ENCODE results near the gene MFN2.
"Not testable (repeated sequence)": the region's sequence is repeated elsewhere in the genome, so short reads cannot be mapped to it uniquely, and the experiment has no call there.

The MFN2 gene

DNA sequence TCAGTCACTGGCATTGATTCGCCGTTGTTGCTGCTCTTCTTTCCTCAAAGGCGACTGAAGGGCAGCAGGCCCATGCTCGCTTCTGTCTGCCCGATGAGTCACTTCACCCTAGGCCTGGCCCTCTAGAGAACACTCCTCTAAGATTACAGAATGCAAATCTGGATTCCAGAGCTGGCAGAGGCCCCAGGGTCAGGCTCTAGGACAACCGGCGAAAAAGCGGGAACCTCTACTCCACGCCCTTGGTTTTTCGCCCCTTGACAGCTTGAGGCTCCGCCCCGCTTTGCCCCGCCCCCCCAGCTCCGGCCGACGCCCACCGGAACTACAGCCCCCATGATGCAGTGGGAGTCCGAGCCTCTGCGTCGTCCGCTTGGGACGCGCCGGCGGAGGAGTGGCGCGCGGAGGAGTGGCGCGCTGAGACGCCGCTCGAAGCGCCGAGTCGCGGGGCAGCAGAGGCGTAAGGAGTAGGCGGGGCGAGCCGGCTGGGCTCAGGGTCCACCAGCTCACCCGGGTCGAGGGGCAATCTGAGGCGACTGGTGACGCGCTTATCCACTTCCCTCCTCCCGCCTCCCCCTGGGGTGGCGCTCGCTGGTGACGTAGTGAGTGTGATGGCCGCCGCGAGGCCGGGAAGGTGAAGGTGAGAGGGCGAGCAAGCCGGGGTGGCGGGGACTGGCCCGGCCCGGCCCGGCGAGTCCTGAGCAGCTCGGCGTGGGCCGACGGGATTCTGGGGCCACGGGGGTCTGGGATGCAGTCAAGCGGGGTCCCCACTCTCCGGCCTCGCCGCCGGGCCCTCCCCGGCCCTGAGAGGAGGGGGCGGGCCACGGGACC is at the start of gene MFN2:
Gene MFN2, plus strand, starts transcription at position 594 of the 825 bp plus-strand sequence. CDS start 8,725 bp downstream, outside the sequence.
- DNase-seq, result peak; percentile 99

DNA sequence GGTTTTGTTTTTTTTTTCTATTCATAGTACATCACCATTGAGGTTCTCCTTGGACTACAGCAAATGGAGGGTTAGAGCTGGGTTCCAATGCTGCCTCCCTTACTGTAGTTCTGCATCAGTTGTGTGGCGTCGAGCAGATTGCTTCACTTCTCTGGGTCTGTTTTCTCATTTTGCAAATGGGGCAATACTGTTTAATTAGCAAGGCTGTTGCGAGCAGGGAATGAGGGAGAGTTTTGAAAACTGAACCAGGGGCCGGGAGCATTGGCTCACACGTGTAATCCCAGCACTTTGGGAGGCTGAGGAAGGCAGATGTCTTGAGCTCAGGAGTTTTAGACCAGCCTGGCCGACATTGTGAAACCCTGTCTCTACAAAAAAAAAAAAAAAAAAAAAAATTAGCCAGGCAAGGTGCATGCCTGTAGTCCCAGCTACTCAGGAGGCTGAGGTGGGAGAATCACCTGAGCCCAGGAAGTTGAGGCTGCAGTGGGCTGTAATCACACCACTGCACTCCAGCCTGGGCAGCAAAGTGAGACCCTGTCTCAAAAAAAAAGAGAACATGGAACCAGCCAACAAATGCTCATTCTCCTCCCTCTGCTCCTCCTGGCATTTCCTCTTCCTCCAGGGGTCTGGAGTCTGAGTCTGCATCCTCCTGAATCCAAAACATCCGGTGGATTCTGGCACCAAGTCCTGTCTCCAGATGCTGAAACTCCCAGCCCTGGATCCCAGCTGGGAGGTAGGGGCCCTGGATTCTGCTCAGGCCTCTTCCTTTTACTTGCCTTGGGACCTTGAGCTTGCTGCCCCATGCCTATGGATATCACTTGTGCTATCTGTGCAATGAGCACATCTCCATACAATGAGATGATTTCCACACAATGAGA is 49.4 kb upstream of the MFN2 start:
- DNase-seq, result no peak

- no peak for DNase-seq
Observed at GRCh38 chr1:11931845-11932244, 48.4 kb upstream of the MFN2 start.

GRCh38 chr1:11934302-11935056 is 45.8 kb upstream of the MFN2 start, which contains the start of gene PLOD1:
Gene PLOD1 (plus strand): TSS chr1:11934717. CDS start chr1:11934780, 63 bp downstream.
- peak; percentile 92 for DNase-seq

GRCh38 chr1:11935057-11935412 is 45.2 kb upstream of the MFN2 start:
- no peak for DNase-seq

DNA sequence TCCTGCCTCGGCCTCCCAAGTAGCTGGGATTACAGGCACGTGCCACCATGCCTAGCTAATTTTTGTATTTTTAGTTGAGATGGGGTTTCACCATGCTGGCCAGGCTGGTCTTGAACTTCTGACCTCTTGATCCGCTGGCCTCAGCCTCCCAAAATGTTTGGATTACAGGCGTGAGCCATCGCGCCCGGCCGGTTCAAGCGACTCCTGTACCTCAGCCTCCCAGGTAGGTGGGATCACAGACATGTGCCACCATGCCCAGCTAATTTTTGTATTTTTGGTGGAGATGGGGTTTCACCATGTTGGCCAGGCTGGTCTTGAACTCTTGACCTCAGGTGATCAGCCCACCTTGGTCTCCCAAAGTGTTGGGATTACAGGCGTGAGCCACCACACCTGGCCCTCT is 44.5 kb upstream of the MFN2 start:
- DNase-seq, result not testable (repeated sequence)

DNA sequence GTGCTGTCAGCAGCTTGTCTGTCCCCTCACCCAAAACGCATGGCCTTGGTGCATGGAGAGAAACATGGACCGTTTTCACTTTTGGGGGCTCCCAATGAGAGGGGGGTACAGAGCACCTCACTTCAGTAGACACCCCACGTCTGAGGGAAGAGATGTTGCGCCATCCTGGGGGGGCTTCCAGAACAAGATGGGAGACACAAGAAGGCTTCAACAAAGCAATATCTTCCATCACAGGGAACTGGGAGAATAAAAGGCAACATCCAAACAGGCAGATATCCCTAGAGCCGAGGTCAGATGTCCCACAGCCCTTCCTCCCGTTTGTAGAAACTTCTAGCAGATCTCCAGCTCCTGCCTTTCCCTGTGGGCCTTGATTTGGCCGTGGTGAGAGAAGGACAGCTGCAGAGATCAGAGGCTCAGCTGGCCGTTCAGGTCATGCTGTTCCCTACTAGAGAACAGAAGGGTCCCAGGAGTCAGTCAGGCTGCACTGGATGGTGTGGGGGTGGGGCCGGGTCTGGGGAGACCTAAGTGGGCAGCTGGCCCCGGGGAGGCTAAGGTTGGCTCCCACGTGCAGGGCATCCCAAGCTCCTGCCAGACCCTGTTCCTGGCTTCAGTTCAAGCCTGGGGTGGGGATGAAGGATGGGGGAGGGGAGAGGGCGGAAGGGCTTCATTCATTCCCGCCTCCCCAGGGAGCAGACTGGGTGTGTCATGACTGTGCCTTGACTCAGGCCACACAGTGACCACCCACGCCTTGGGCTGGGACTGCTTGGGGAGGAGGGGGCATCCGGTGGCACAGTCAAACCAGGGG is 41.3 kb upstream of the MFN2 start:
- no peak for DNase-seq

GRCh38 chr1:11939794-11940193 is 40.5 kb upstream of the MFN2 start:
- DNase-seq, result not testable (repeated sequence)

- DNase-seq, result no peak
Observed at GRCh38 chr1:11940260-11940921, 39.9 kb upstream of the MFN2 start.

GRCh38 chr1:11942280-11942679 is 38.0 kb upstream of the MFN2 start:
- DNase-seq, result no peak

GRCh38 chr1:11943619-11944018 is 36.6 kb upstream of the MFN2 start:
- DNase-seq, result no peak

GRCh38 chr1:11944358-11944931 is 35.8 kb upstream of the MFN2 start:
- no peak for DNase-seq

DNA sequence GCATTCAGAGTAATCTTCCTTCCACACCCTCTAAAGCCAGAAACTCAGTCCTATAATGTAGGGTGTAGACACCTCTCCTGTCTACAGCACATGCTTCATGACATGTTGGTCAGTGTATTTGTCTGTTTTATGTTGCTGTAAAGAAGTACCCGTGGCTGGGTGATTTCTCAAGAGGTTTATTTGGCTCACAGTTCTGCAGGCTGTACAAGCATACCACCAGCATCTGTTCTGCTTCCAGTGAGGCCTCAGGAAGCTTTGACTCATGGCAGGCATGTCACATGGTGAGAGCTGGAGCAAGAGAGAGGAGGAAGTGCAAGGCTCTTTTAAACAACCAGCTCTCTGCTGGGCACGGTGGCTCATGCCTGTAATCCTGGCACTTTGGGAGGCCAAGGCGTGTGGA is 33.6 kb upstream of the MFN2 start:
- no peak for DNase-seq

DNA sequence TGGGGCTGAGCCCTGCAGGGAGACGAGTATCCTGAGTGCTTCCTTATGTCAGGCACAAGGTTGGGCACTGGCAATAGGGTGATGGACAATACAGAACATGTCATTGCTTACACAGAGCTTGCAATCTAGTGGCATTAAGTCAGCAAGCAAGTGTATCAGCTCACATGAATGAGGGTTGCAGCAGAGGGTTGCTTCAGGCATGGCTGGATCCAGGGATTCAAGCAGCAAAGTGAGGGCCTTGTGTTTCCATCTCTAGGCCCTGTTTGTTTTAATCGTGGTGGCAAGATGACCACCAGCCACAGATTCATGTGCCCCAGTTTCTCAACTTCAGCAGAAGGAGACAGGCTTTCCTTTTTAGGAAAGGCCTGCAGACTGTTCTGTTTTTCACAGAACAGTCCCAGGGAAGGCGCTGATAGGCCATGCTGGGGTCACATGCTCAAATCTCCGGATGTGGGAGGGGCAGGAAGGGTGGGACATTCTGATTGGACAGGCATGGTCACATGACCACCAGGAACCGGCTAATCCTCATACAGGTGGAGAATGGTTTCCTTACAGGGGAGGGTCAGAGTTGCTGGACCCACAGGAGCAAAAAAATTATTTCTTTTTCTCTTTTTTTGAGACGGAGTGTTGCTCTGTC is 31.3 kb upstream of the MFN2 start:
- DNase-seq, result peak; percentile 54

GRCh38 chr1:11951901-11952300 is 28.3 kb upstream of the MFN2 start:
- no peak for DNase-seq

- no peak for DNase-seq
Observed at GRCh38 chr1:11952455-11953109, 27.7 kb upstream of the MFN2 start.

DNA sequence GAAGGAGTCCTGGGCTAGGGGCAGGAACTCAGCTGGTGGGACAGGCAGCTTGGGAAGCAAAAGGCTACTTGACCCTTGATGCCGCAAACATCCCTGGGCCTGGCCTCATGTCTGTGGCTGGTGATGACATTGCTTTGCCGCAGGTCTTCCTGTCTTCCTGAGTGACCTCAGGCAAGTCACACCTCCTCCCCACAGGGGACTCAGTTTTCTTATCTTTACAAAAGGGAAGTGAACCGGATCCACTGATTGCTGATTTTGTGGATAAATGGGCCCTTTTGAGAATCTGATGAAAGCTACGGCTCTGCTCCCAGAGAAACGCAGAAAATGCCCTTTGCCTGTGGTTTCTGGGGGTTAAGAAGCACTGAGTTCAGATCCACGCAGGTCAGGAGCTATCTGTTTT is 25.0 kb upstream of the MFN2 start:
- no peak for DNase-seq

GRCh38 chr1:11957398-11957797 is 22.8 kb upstream of the MFN2 start:
- no peak for DNase-seq

- DNase-seq, result no peak
Observed at GRCh38 chr1:11957897-11958296, 22.3 kb upstream of the MFN2 start.

DNA sequence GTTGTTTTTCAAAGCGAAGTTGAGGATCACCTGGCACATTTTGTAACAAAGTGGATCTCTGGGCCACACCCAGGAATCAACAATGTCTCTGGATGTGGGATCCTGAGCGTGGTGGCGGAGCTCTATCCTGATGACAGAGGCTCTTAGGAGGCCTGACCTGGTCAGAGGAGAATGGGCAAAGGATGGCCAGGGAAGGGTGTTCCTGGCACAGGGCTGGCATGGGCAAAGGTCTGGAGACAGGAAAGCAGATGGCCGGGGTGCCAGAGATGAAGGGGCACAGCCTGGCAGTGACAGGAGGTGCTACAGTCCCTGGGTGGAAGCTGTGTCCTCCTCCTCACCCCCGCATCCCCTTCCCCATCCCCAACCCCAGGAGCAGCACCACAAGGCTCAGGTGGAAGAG is 20.0 kb upstream of the MFN2 start:
- DNase-seq, result no peak

Measured in OCI-M1 (cell line).